CD4-positive, alpha-beta T cell treated with Interleukin-1 beta for 1 hour (primary cell): ENCODE data around the gene OR2T8.
A peak's percentile ranks its signal among the peaks of the same experiment; 100 is the strongest.

Experiments used
- DNase-seq, 2 donors: peaks; one replicate each; pipeline ENCODE4 v3.0.0-alpha.2; 2020 to 2022

OR2T8 gene

GRCh38 chr1:247962911-247963588 lies 43.0 kb downstream of the OR2T8 start:
- DNase-seq, result no peak

- no peak for DNase-seq
These were observed 44.9 kb downstream of the OR2T8 start, which contains the start of gene OR2AK2 for GRCh38 chr1:247964933-247965332. TSS of gene OR2AK2 (plus strand) at chr1:247965233. CDS start at chr1:247965377, 144 bp downstream.

- peak in 1 of 2 donors; percentile 3 for DNase-seq
These were observed 46.6 kb downstream of the OR2T8 start for GRCh38 chr1:247966532-247967204.
